ENCODE data around the gene ABCG1. TPM values are rescaled to one million over a fixed set of nuclear protein-coding genes. Genes with fewer than 3 reads are reported as not detected.

Gene ABCG1
- total and polyA plus RNA-seq, 2 of the 4 experiments (the other 2 are of a cell fraction), result 0.19 to 0.36 TPM

- intact Hi-C loops (cut with micrococcal nuclease) (no loop called here), in situ Hi-C loops (cut with MboI; ENCODE audit: low sequenced_read_pairs) (no loop called here), dilution Hi-C loops (cut with HindIII; ENCODE audit: low sequenced_read_pairs, unreplicated experiment) (no loop called here)
- Histone ChIP-seq H2BK15ac (ENCODE audit: low read depth, low read length) (no peak overlapping the region), H2BK120ac (ENCODE audit: low read depth, low read length) (no peak overlapping the region), H4K91ac (ENCODE audit: insufficient read depth, low read depth, low read length) (no peak overlapping the region), H3K9me1 (ENCODE audit: insufficient read depth, low read length) (peaks cover 10% of the 10 kb centered on the region), H3K4me3 (ENCODE audit: insufficient read depth, low read depth, low read length) (no peak overlapping the region), H3K36me3 (ENCODE audit: control insufficient read depth, insufficient read depth, low read length) (no peaks in the 10 kb centered on the region), H4K20me1 (ENCODE audit: insufficient read depth, low read length) (no peaks in the 10 kb centered on the region), H2AK5ac (ENCODE audit: low read depth, low read length) (0 out of 2 replicates have a peak overlapping the region, but pooled peaks have one; percentile 1), H3K27me3 (ENCODE audit: control insufficient read depth, insufficient read depth, low read length) (peaks cover 10% of the 10 kb centered on the region), H3K4me1 (ENCODE audit: control insufficient read depth, insufficient read depth, low read length) (no peaks in the 10 kb centered on the region), H3K9ac (ENCODE audit: low read depth, low read length) (no peak overlapping the region), H2BK5ac (ENCODE audit: low read depth, low read length, poor library complexity, severe bottlenecking) (peak overlapping the region; percentile 93), H3K14ac (replicated peaks; ENCODE audit: low read depth, low read length) (no peak overlapping the region), H2AK9ac (replicated peaks; ENCODE audit: low read depth, low read length, poor library complexity) (peak overlapping the region; percentile 55), H2AFZ (replicated peaks; ENCODE audit: low read length, poor library complexity) (peak overlapping the region; percentile 32), H3K4ac (ENCODE audit: low read depth, low read length) (no peak overlapping the region), H3K18ac (ENCODE audit: low read depth, low read length) (no peak overlapping the region), H4K8ac (ENCODE audit: low read depth in 2 of 2, low read length in 2 of 2) (no peak overlapping the region), H3K56ac (ENCODE audit: extremely low read depth, insufficient read depth, low read length) (no peak overlapping the region), H3K79me1 (ENCODE audit: low read depth in 1 of 2, low read length in 2 of 2) (no peaks in the 10 kb centered on the region), H3K4me2 (ENCODE audit: low read depth, low read length) (no peak overlapping the region), H2BK20ac (ENCODE audit: low read depth, low read length) (no peak overlapping the region), H4K5ac (ENCODE audit: low read depth, low read length) (no peak overlapping the region), H3K27ac (ENCODE audit: insufficient read depth, low read length) (no peak overlapping the region), H3K23ac (ENCODE audit: low read depth, low read length) (no peak overlapping the region), H3K9me3 (ENCODE audit: control insufficient read depth, insufficient read depth, low read length) (peaks cover 2% of the 10 kb centered on the region; the same call in 1 of the 2 replicates)
- TF ChIP-seq FOS (IDR thresholded peaks at IDR 0.05; ENCODE audit: low read depth, low read length) (no peak), CTCF (conservative IDR thresholded peaks at IDR 0.05; ENCODE audit: low read depth, low read length) (no peak), USF2 (IDR thresholded peaks at IDR 0.05; ENCODE audit: low read depth, low read length) (no peak), BHLHE40 (IDR thresholded peaks at IDR 0.05; ENCODE audit: low read depth, low read length) (no peak), RFX5 (IDR thresholded peaks at IDR 0.05; ENCODE audit: low read depth, low read length) (no peak), NFE2L2 (IDR thresholded peaks at IDR 0.05; ENCODE audit: low read depth, low read length) (no peak), RCOR1 (IDR thresholded peaks at IDR 0.05; ENCODE audit: insufficient replicate concordance, low read length) (no peak), POLR2A (IDR thresholded peaks at IDR 0.05; ENCODE audit: low read depth, low read length) (no peak), RAD21 (IDR thresholded peaks at IDR 0.05; ENCODE audit: low read length) (no peak), CEBPB (IDR thresholded peaks at IDR 0.05; ENCODE audit: low read depth, low read length) (no peak), CHD1 (IDR thresholded peaks at IDR 0.05; ENCODE audit: low read depth, low read length) (no peak), MXI1 (IDR thresholded peaks at IDR 0.05; ENCODE audit: borderline replicate concordance, low read depth, low read length) (no peak), ELK1 (IDR thresholded peaks at IDR 0.05; ENCODE audit: borderline replicate concordance, low read depth, low read length) (no peak)
- DNase-seq, result no peak
- 83 to 100% methylated on average over 3 to 6 of the region's 6 CpGs for WGBS, 2 experiments (ENCODE audit: extremely low coverage in 2 of 2, insufficient read length in 1 of 2)
- no TSS peak for BruUV-seq (replicated peaks)
- ChIA-PET CTCF (no interaction called here), POLR2A (ENCODE audit: unreplicated experiment) (no interaction called here)
- ATAC-seq (ENCODE audit: low read depth), result no peak
Measured at GRCh38 chr21:42183374-42184266, 35.3 kb upstream of the ABCG1 start.
